T-helper 22 cell (primary cell): Measurements from ENCODE around the gene CRACR2B.

Source experiments
- DNase-seq: peaks from one replicate; pipeline ENCODE4 v3.0.0-alpha.2; 2020; ENCODE audit warnings: low read depth

CRACR2B gene

DNA sequence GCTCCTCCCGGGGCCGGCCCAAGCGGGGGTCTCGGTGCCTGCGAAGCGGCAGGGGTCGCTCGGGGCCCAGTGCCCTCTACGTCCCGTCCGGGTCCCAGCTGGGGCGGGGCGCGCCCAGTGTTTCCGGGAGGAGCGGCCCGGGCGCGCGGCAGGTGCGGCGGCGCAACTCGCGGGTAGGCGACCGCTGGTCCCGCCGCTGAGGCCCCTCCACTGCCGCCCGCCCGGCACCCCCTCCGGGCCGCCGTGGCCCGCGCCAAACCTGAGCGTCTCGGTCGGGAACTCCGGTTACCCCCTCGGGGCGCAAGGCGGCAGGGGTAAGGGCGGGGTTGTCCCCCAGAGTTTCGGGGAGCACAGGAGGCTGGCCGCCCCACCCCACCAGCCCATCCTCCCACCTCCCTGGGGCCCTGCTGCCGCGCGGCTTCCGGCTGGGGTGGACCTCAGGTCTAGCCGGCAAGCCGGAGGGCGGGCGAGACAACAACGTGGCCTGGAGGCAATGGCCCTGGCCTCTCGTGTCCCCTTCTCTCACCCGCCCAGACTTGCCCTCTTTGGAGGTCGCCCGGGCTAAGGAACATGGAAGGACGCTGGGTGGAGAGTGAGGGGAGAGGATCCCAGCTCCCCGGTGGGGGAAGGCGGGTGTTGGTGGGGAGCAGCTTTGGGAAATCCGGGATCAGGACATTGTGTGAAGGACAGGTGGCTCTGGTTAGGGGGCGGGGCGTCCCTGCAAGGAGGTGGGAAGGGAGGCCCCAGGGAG, 398 bp upstream of the CRACR2B start:
- no peak for DNase-seq

DNA sequence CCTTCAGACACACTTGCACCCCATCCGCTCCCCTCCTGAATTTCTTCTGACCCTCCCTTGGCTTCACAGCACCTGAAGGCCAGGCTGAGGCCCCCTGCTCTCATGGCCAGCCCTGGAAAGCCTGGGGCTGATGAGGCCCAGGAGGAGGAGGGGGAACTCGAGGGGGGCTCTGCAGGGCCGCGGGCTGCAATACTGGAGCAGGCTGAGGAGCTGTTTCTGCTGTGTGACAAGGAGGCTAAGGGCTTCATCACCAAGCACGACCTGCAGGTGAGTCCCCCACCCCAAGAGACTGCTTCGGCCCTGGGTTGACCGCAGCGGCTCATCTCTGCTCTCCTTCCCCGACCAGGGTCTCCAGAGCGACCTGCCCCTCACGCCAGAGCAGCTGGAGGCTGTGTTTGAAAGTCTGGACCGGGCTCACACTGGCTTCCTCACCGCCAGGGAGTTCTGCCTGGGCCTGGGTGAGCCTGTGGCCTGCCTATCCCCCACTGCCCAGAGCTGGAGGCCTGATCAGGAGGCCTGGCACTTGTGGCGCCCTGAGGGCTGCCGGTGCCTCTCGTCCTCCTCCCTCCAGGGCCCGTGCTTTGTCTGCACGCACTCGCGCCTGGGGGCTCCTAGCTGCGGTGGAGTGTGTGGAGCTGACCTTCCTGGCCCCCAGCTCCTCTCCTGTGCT, 922 bp downstream of the CRACR2B start:
- DNase-seq = no peak

DNA sequence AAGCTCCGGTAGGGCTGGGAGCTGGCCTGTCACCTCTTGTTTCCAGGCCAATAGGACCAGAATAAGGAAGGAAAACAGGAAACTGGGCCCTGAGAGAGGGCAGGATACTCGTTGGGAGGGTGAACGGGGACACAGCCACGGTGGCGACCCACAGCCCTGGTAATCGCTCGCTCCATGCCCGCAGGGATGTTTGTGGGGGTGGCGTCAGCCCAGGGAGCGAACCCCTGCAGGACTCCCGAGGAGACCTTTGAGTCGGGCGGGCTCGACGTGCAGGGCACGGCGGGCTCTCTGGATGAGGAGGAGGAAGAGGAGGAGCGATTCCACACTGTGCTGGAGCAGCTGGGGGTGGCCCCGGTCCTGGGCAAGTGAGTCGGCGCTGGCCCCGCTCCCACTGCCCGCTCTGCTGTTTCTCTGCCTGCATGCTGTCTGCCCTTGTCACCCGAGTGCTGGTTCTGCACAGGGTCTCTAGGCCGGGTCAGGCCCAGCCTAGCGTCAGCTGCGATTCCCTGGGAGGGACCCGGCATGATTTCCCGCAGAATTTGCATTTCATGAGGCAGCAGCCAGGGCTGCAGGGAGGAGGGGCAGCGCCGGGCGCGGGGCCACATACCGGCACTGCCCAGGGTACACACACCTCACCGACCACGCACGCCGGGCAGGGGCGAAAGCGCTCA, 1.6 kb downstream of the CRACR2B start:
- no peak for DNase-seq

DNA sequence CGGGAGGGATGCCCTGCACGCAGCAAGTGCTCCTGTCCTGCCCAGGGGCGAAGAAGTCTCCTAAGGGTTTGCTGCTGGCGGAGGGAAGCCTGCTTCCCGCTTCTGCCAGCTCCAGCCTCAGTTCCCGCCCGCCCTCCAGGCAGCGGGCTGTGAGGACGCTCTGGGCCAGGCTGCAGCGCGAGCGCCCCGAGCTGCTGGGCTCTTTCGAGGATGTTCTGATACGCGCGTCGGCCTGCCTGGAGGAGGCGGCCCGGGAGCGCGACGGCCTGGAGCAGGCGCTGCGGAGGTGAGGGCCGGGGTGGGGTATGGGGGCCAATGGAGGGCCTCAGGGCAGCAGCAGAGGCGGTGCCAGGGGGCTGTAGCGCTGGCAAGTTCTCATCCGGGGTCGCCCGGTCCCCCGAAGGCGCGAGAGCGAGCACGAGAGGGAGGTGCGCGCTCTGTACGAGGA, 2.2 kb downstream of the CRACR2B start:
- DNase-seq = no peak

DNA sequence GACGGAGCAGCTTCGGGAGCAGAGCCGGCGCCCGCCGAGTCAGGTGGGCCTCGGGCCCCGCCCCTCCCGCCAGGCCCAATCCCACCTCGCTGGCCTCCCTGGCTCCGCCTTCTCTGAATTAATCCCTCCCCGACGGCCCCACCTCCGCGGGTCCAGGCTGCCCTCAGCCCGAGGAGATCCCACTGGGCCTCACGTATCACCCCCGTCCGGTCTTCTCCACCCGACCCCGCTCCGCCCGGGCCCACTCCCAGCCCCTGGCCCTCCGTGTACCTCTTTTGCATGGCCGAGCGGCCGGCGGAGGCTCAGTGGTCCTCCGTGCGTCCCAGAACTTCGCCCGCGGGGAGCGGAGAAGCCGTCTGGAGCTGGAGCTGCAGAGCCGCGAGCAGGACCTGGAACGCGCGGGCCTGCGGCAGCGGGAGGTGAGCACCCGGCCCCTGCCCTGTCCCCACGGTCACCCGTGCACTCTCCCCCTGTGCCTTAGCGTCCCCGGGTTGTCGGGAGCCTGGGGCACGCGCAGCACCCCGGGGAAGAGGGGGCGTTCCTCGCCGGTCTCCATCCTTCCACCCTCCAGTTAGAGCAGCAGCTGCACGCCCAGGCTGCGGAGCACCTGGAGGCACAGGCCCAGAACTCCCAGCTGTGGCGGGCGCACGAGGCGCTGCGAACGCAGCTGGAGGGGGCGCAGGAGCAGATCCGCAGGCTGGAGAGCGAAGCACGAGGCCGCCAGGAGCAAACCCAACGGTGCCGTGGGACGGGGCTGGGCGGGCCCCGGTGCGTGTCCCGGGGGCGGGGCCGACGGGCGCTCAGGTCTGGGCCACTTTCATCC, 2.8 kb downstream of the CRACR2B start:
- DNase-seq = peak; percentile 52

DNA sequence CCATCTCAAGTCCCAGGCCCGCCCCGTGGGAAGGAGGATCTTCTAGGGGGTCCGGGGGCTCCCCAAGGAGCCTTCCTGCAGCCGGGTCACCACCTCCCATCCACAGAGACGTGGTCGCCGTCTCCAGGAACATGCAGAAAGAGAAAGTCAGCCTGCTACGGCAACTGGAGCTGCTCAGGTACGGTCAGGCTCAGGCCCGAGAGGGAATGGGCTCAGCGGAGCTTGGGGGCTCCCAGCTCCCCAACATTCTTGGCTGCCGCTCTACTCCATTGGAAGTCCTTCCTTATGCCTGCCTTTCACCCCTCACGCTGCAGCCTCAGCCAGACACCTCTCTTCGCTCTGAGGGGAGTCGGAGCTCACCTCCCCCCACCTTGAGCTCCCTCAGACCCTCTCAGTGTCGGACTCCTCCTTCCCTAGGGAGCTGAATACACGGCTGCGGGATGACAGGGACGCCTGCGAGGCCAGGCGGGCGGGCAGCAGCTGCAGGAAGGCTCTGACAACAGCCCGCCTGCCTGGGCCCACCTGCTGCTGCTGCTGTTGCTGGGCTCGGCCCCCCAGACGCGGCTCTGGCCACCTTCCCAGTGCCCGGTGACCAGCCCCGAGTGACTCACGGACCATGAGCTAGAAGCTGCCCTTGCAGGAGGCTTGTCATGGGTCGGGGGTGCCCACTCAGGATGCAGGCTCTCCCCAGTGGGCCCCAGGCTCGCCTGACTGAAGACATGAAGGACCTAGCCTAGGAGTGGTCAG, 3.6 kb downstream of the CRACR2B start:
- DNase-seq = no peak

DNA sequence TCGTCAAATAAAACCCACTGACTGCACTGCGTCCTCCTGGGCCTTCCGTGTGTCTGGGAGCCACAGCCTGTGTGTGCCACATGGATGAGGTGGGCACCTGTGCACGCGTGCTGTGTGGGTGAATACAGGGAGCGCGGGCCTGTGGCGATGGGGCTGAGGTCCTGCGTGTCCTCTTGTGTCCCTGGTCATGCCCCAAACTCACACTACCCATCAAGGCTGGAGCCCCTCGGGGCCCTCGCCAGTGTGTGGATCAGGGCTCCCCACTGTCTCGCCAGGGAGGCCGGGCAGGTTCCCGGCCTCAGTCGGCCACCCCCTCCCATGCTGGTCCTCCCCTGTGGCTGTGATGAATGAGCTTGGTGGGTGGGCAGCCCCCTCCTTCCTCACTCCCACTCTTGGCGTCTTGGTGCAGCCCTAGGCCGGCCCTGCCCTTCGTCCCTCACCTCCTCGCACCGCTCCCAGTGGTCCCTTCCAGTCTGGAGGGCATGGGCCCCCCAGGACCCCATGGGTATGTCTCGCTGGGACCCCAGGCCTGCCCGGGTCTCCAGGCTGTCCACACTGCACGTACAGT, 4.3 kb downstream of the CRACR2B start:
- no peak for DNase-seq

DNA sequence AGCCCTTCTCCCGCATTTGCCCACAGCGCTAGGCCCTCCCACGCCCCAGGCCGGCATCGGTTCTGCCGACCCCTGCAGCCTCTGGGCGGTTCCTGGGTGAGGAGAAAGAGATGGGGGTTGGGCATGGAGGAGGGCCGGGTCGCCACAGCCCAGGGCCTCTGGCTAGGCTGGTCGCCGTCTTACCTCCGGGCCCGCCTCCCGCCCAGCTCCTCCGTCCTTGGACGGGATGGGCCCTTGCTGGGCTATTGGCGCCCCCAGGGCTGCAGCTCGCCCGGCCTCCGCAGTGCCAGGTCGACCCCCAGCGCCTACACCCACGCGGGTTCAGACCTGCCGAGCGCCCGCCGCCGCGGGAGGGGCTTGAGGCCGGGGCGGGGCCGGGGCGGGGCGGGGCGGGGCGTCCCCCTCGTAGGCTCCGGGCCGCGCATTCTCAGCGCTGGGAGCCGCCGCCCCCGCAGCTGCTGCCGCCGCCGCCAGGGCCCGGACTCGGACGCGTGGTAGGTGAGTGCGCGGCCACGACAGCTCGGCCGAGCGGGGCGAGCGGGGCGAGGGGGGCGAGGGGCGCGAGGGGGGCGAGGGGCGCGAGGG, 4.9 kb downstream of the CRACR2B start, which contains the start of gene CD151:
Gene CD151 (plus strand): TSS at position 424 of the 585 bp plus-strand sequence. CDS start 3,118 bp downstream, outside the sequence.
- no peak for DNase-seq

DNA sequence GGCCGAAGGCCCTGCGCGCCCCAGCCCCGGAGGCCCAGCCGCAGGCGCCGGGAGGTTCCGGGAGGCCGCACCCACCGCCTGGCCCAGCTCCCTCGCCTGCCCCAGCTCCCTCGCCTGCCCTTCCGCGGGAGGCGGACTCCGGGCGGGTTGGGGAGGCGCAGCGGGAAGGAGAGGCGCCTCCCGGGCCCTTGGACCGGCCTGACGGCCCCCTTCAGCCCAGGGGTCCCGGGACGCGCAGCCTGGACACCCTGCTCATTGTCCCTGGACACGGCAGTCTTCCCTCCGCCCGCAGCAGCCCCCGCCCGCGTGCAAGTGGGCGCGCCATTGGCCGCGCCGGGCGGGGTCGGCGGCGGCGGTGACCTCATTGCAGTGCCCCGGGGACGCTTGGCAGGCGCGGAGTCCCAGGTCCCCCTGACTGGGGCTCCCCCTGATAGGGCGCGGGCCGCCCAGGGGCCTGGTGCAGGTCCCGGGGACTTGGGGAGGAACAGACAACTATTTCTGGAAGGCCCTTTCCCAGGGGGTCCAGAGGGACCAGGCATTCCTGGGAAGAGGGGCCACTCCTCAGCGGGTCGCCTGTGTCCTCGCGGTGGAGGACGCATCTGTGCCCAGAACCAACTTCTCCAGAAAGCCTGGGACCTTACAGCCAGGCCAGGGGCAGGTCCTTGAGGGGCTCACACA, 5.5 kb downstream of the CRACR2B start:
- DNase-seq = peak; percentile 37

DNA sequence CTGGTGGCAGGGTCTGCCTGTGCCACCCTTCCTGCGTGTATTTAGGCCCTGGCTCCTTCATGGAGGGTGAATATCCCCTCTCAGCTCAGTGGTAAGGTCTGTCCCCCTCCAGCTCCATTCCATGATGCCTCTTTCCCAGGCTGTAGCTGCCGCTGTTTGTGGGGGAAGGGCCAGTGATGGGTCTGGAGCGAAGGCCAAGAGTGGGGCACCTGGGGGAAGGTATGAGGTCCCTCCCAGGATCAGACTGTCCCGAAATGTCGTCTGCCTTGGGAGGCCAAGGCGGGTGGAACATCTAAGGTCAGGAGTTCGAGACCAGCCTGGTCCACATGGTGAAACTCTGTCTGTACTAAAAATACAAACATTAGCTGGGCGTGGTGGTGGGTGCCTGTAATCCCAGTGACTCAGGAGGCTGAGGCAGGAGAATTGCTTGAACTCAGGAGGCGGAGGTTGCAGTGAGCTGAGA, 6.2 kb downstream of the CRACR2B start:
- no peak for DNase-seq

DNA sequence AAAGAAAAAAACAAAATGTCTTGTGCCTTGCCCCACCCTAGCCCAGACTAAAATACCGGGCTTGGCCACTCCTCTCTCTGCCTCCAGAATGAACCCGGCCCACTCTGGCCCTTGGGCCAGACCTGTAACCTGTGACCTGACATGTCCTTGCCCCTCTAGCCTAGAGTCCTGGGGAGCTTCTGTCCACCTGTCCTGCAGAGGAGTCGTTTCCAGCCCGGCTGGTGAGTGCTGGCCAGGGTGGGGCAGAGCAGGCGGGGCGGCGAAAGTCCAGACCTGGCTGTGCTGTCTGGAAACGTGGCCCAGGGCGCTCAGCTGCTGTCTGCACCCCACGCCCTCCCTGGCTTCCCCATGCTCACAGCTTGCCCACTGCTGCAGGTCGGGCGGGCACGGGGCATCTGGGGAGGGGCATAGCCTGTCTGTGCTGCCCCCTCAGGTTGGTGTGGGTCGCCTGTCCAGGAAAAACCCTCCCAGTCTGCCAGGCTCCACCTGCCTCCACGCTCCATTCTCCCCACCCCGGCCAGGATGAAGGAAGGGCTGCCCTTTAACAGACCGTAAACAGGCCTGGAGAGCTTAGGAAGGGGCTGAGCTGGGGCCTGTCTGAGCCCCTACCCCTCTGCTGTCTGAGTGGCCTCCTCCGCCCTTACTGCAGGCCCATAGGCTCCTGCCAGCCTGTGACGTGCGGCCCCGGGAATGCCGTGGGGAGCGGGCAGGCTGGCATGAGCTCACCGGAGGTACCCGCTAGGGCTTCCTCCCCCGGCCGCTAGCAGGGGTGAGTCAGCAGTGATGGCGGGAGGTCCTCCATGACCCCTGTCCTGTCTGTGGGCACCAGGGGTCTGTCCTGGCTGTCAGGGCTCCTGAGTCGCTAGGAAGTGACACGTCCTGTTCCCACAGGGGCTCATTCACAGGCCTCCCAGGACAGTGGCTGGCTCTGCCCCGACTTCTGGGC, 6.9 kb downstream of the CRACR2B start:
- DNase-seq = no peak

DNA sequence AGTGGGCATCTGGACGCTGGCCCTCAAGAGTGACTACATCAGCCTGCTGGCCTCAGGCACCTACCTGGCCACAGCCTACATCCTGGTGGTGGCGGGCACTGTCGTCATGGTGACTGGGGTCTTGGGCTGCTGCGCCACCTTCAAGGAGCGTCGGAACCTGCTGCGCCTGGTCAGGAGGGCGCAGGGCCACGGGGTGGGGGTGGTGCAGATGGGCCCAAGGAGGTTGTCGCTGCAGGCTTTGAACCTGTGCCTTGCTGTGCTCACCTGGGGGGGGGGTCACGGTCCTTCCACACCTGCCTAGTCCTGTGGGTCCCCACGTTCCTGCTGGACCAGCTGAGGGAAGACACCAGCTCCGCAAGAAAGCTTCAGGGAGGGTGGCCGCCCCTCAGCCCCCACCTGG, 8.6 kb downstream of the CRACR2B start:
- DNase-seq = no peak

DNA sequence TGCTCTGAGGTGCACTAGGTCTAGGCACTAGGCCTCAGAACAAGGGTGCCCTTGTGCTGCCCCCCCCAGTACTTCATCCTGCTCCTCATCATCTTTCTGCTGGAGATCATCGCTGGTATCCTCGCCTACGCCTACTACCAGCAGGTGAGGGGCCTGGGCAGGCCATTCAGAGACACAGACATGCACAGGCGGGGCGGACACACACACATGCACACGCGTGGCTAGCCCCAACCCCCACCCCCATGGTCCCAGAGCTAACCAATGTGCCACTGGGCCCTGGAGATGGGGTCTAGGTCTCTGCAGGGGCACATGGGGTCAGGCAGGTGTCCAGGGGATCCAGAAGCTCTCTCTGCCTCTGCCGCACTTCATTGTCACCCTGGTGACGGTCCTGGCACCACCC, 9.0 kb downstream of the CRACR2B start:
- no peak for DNase-seq

DNA sequence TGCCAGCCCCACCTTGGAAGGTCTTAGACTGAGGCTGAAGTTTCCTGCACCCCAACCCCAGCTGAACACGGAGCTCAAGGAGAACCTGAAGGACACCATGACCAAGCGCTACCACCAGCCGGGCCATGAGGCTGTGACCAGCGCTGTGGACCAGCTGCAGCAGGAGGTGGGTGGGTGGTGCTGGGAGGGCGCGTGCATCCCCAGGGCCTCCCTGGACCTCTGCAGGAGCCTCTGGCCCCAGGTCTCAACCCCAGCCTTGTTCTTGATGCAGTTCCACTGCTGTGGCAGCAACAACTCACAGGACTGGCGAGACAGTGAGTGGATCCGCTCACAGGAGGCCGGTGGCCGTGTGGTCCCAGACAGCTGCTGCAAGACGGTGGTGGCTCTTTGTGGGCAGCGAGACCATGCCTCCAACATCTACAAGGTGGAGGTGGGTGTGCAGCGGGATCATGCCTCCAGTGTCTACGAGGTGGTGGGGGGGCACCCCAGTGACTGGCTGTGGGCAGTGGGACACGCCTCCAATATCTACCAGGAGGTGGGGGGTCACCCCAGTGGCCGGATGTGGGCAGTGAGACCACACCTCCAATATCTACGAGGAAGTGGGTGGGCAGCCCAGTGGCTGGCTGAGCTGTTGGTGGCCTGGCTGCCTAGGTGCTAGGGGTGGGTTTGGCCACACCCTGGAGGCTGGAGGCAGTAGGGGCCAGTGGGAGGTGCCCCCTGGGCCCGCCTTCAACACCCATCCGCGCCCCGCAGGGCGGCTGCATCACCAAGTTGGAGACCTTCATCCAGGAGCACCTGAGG, 9.7 kb downstream of the CRACR2B start:
- no peak for DNase-seq

DNA sequence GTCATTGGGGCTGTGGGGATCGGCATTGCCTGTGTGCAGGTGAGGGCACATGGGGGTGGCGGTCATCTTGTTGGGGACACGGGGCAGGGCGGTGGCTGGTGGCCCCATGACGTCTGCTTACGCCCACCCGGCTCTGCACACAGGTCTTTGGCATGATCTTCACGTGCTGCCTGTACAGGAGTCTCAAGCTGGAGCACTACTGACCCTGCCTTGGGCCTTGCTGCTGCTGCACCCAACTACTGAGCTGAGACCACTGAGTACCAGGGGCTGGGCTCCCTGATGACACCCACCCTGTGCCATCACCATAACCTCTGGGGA, 10.2 kb downstream of the CRACR2B start:
- no peak for DNase-seq

DNA sequence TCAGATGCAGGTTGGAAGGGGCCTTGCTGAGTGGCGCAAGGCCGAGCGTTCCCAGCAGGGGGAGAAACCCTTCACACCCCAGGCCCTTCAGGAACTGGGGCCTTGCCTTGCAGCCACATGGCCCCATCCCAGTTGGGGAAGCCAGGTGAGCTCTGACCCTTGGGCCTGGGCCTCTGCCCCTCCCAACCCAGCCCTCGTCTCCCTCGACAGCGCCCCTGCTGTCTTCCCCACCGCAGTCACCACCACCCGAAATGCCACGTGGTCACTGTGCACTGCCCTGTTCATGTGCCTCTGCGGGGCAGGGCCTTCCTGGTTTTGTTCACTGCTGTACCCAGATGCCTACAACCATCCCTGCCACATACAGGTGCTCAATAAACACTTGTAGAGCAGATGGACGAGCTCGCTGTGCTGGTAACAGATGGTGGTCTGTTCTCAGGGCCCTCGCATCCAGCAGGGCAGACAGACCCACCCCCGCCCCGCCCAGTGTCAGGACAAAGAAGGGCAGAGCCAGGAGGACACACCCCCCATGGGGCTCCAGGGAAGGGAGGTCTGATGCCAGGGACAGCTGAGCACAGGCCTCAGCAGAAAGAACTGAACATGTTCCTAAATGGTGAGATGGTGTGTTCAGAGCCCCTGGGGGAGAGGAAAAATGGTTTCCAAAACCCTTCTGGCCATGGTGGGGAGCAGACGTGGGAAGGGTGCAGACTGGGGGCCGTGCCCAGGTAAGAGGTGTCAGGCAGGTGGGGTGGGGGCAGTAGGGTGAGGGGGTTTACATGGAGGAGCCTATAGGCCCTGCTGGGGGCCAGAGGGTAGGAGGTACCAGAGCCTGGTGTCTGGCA, 10.9 kb downstream of the CRACR2B start:
- no peak for DNase-seq

DNA sequence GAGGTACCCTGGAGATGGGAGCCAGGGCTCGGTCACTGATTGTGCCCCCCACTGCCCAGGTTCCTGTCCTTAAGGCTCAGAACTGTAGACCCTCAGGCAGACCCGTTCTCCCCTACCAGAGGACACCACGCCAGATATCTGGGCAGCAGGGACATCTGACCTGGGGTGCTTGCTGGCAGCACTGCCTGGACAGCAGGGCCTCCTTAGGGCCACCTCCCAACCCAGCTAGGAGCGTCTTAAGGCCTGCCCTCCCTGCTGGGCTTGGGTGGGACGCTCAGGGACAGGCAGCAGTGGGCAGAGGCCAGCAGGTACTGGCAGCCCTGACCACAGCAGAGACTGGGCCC, 11.5 kb downstream of the CRACR2B start:
- no peak for DNase-seq
